Suprapubic skin (tissue), 4 donors: ENCODE results near the gene CHID1. TPM values are rescaled to one million over a fixed set of nuclear protein-coding genes. Genes with fewer than 3 reads are reported as not detected.

Source experiments
- DNase-seq, 2 donors: peaks; one replicate each; pipeline ENCODE4 v3.0.0-alpha.2; 2019; ENCODE audit warnings: low spot score in 2 of 2
- H3K27ac ChIP-seq: fragments of 200-600 bp; sonication (generic); one replicate; pipeline ENCODE4 v1.5.1; 2019
- H3K27me3 ChIP-seq: fragments of 200-600 bp; sonication (generic); one replicate; pipeline ENCODE4 v1.5.1; 2019
- H3K36me3 ChIP-seq: fragments of 200-600 bp; sonication (generic); one replicate; pipeline ENCODE4 v1.5.1; 2019
- H3K4me1 ChIP-seq: fragments of 200-600 bp; sonication (generic); one replicate; pipeline ENCODE4 v1.5.1; 2019
- H3K4me3 ChIP-seq: fragments of 200-600 bp; sonication (generic); one replicate; pipeline ENCODE4 v1.5.1; 2019; ENCODE audit warnings: mild to moderate bottlenecking
- H3K9me3 ChIP-seq: fragments of 200-600 bp; sonication (generic); one replicate; pipeline ENCODE4 v1.5.1; 2019
- CTCF ChIP-seq, 2 donors: fragments of 200-600 bp in 1 of 2; fragments of 450-650 bp in 1 of 2; sonication (generic) in 1 of 2; IDR thresholded peaks; one replicate each; pipeline ENCODE4 v1.5.1; 2016 to 2019; ENCODE audit warnings: antibody characterized with exemption in 2 of 2, mild to moderate bottlenecking in 1 of 2, moderate library complexity in 1 of 2
- EP300 ChIP-seq: sonication (generic); formaldehyde crosslinking; IDR thresholded peaks from one replicate; pipeline ENCODE4 v1.6.1; 2017; ENCODE audit warnings: antibody characterized with exemption
- POLR2A ChIP-seq, 2 donors: fragments of 450-650 bp; IDR thresholded peaks; one replicate each; pipeline ENCODE4 v1.6.1; 2017; ENCODE audit warnings: antibody characterized with exemption in 2 of 2, mild to moderate bottlenecking in 2 of 2, moderate library complexity in 2 of 2
- POLR2AphosphoS5 ChIP-seq, 3 donors: sonication (generic); formaldehyde crosslinking; IDR thresholded peaks; one replicate each; pipeline ENCODE4 v1.6.1; 2017; ENCODE audit warnings: antibody characterized with exemption in 3 of 3
- WGBS: methylation state at CpG from one replicate; pipeline ENCODE4 v1.1.5; 2018; 5-methylcytosine and 5-hydroxymethylcytosine counted together
- total RNA-seq, 4 donors: library from RNA; depleted of rRNA; stranded (reverse); fragments of >200 nt; gene quantifications; one replicate each; pipeline ENCODE4 v1.1.0, GENCODE V29; 2016

CHID1 gene
- total RNA-seq, 4 donors from 2014 or later: 46.5 to 111 (median 66.2) TPM

- Histone ChIP-seq H3K4me3 (peak within 1 kb of the TSS; percentile 95), H3K9me3 (no peaks in the 10 kb centered on the region), H3K4me1 (peaks cover 37% of the 10 kb centered on the region), H3K27me3 (no peaks in the 10 kb centered on the region), H3K27ac (peak within 1 kb of the TSS; percentile 100), H3K36me3 (peaks cover 24% of the 10 kb centered on the region)
- WGBS: 32% methylated on average over 9 of the region's 20 CpGs
- no peak for DNase-seq
- no peak for TF ChIP-seq POLR2A (IDR thresholded peaks at IDR 0.05)
- no peak for TF ChIP-seq POLR2AphosphoS5 (IDR thresholded peaks at IDR 0.05)
- no peak for TF ChIP-seq CTCF (IDR thresholded peaks at IDR 0.05)
- TF ChIP-seq EP300: no peak
Measured at GRCh38 chr11:818396-819128, 92.0 kb downstream of the CHID1 start, which contains the start of gene PNPLA2. PNPLA2 (plus strand) TSS chr11:818914; CDS start chr11:819719, 805 bp downstream.

Other genes with a start within 250 kb of the CHID1 start
- 10 to 100 TPM; 37.0 to 60.6 (median 43.7) TPM for gene DEAF1, start 215.6 kb downstream of the CHID1 start, total RNA-seq
- 10 to 100 TPM; 31.5 to 53.6 (median 39.1) TPM for gene TMEM80, start 215.0 kb downstream of the CHID1 start, total RNA-seq
- gene EPS8L2, start 204.6 kb downstream of the CHID1 start, total RNA-seq: 100 to 1,000 TPM; 107 to 193 (median 140) TPM
- 100 to 1,000 TPM; 107 to 197 (median 179) TPM for gene TALDO1, start 163.3 kb downstream of the CHID1 start, total RNA-seq
- 10 to 100 TPM; 27.2 to 68.2 (median 46.0) TPM for gene GATD1, start 133.3 kb downstream of the CHID1 start, total RNA-seq
- not detected for gene CEND1, start 120.7 kb downstream of the CHID1 start, total RNA-seq
- 10 to 100 TPM; 11.2 to 14.7 (median 13.7) TPM for gene SLC25A22, start 112.5 kb downstream of the CHID1 start, total RNA-seq
- gene PIDD1, start 105.6 kb downstream of the CHID1 start, total RNA-seq: 10 to 100 TPM; 14.1 to 71.9 (median 33.5) TPM
- 1,000 to 10,000 TPM in 2 of 4 donors, 100 to 1,000 TPM in 2; 692 to 1,129 (median 991) TPM for gene RPLP2, start 100.8 kb downstream of the CHID1 start, total RNA-seq
- 100 to 1,000 TPM in 1 of 4 donors, 10 to 100 TPM in 3; 74.9 to 117 (median 85.9) TPM for gene PNPLA2, start 91.9 kb downstream of the CHID1 start, total RNA-seq
- gene CRACR2B, start 82.9 kb downstream of the CHID1 start, total RNA-seq: 10 to 100 TPM; 14.0 to 35.5 (median 29.6) TPM
- gene CD151, start 77.9 kb downstream of the CHID1 start, total RNA-seq: 100 to 1,000 TPM; 108 to 162 (median 150) TPM
- 10 to 100 TPM; 31.1 to 76.4 (median 56.4) TPM for gene POLR2L, start 68.3 kb downstream of the CHID1 start, total RNA-seq
- 10 to 100 TPM; 47.1 to 78.9 (median 59.7) TPM for gene TSPAN4, start 68.0 kb downstream of the CHID1 start, total RNA-seq
- 100 to 1,000 TPM in 2 of 4 donors, 10 to 100 TPM in 2; 45.4 to 107 (median 76.8) TPM for gene AP2A2, start 15.1 kb upstream of the CHID1 start, total RNA-seq
- gene MUC6, start 125.9 kb upstream of the CHID1 start, total RNA-seq: under 1 TPM in 1 of 4 donors, not detected in 3; 0.04 TPM
- gene MUC2, start 164.1 kb upstream of the CHID1 start, total RNA-seq: under 1 TPM; 0.05 to 0.17 (median 0.12) TPM
- gene MUC5AC, start 247.1 kb upstream of the CHID1 start, total RNA-seq: not detected